Heart left ventricle (tissue), 13 donors: ENCODE results near the gene DOCK2.

Experiments
- CTCF ChIP-seq, 12 donors: fragments of 200-600 bp; sonication (generic) in 4 of 12; IDR thresholded peaks; one replicate each; pipeline versions ENCODE4 v1.5.0 to v1.8.0; 2018 to 2022; ENCODE audit warnings: antibody characterized with exemption in 12 of 12, mild to moderate bottlenecking in 5 of 12
- POLR2A ChIP-seq, 2 donors: fragments of 450-650 bp; IDR thresholded peaks; one replicate each; pipeline ENCODE4 v1.6.1; 2017; ENCODE audit warnings: antibody characterized with exemption in 2 of 2, mild to moderate bottlenecking in 2 of 2, moderate library complexity in 2 of 2
- donor health status: ischemic (EF 13 %, LVEDD 7.1; RV severe dilation, severe dysfunction).
- donor health status: DM: no; HTN: yes; CAD: no.
- donor health status: DM: no; HTN: no; CAD: no.
- donor health status: ischemic (EF 25% LVEDD 6.9; RV normal size, moderate dysfunction).
- donor health status: ischemic (EF 25% LVEDD 5.7; RV mildly dilated, moderate dysfunction).
- donor health status: ischemic (EF 35%, LVEDD 5.7; RV mildly dilated, moderate dysfunction).
- donor health status: nonischemic (EF 11% LVEDD 7.7; RV severe dilation, severe dysfunction).
- donor health status: DM: yes; HTN: yes; CAD: no.
- donor health status: PGD.
- donor health status: ischemic (EF 29% LVEDD 5.4; RV normal size, mild dysfunction).
- donor health status: nonischemic (EF 23%, LVEDD 6.1; RV moderate dilation, normal function).

GRCh38 chr5:169707686-169708085, 70.6 kb downstream of the DOCK2 start:
- no peak for TF ChIP-seq CTCF (IDR thresholded peaks at IDR 0.05)
- TF ChIP-seq POLR2A (IDR thresholded peaks at IDR 0.05): no peak
